Duodenal mucosa (tissue), 2 donors: ENCODE measurements around the gene EFCAB14.
"Not testable (repeated sequence)": the region's sequence is repeated elsewhere in the genome, so short reads cannot be mapped to it uniquely, and the experiment has no call there.

ENCODE experiments used
- H3K27ac ChIP-seq: one replicate; pipeline ENCODE4 v1.7.0; 2013; ENCODE audit warnings: low read depth, low read length
- H3K27me3 ChIP-seq, 2 donors: one replicate each; pipeline ENCODE4 v1.7.0; 2013; ENCODE audit warnings: low read length in 2 of 2, control low read depth in 1 of 2; ENCODE audit not compliant: insufficient read depth in 2 of 2, control insufficient read depth in 1 of 2
- H3K36me3 ChIP-seq, 2 donors: one replicate each; pipeline ENCODE4 v1.7.0; 2013; ENCODE audit warnings: low read length in 2 of 2, control low read depth in 1 of 2; ENCODE audit not compliant: insufficient read depth in 2 of 2, control insufficient read depth in 1 of 2
- H3K4me1 ChIP-seq, 2 donors: one replicate each; pipeline ENCODE4 v1.7.0; 2013; ENCODE audit warnings: low read length in 2 of 2, control low read depth in 1 of 2; ENCODE audit not compliant: insufficient read depth in 2 of 2, control insufficient read depth in 1 of 2
- H3K4me3 ChIP-seq, 2 donors: one replicate each; pipeline ENCODE4 v1.7.0; 2013; ENCODE audit warnings: low read length in 2 of 2, low read depth in 1 of 2
- H3K9ac ChIP-seq, 2 donors: one replicate each; pipeline ENCODE4 v1.7.0; 2013; ENCODE audit warnings: low read length in 2 of 2, low read depth in 1 of 2
- H3K9me3 ChIP-seq, 2 donors: one replicate each; pipeline ENCODE4 v1.7.0; 2013; ENCODE audit warnings: low read length in 2 of 2, control low read depth in 1 of 2; ENCODE audit not compliant: control insufficient read depth in 1 of 2

The EFCAB14 gene

GRCh38 chr1:46675549-46676314, 43.2 kb downstream of the EFCAB14 start:
- Histone ChIP-seq H3K9me3 (no peaks in the 10 kb centered on the region), H3K4me1 (peaks cover 0 to 8% of the 10 kb centered on the region in 2 donors), H3K4me3 (no peak overlapping the region), H3K9ac (peak overlapping the region in 1 of 2 donors; percentile 19), H3K27me3 (no peaks in the 10 kb centered on the region), H3K27ac (no peak overlapping the region), H3K36me3 (peaks cover 23 to 61% of the 10 kb centered on the region in 2 donors)

GRCh38 chr1:46673749-46674182, 45.1 kb downstream of the EFCAB14 start:
- Histone ChIP-seq H3K9ac (no peak overlapping the region), H3K4me3 (no peak overlapping the region), H3K4me1 (peaks cover 2 to 8% of the 10 kb centered on the region in 2 donors), H3K27ac (no peak overlapping the region), H3K9me3 (no peaks in the 10 kb centered on the region), H3K27me3 (no peaks in the 10 kb centered on the region), H3K36me3 (peaks cover 14 to 45% of the 10 kb centered on the region in 2 donors)

- Histone ChIP-seq H3K36me3 (peaks cover 9 to 34% of the 10 kb centered on the region in 2 donors), H3K27ac (no peak overlapping the region), H3K4me3 (no peak overlapping the region), H3K9me3 (no peaks in the 10 kb centered on the region), H3K9ac (no peak overlapping the region), H3K4me1 (peaks cover 6 to 8% of the 10 kb centered on the region in 2 donors), H3K27me3 (no peaks in the 10 kb centered on the region)
Measured at GRCh38 chr1:46672696-46673095, 46.2 kb downstream of the EFCAB14 start.

GRCh38 chr1:46671554-46671953, 47.4 kb downstream of the EFCAB14 start, which contains the start of gene TEX38:
TEX38 (plus strand) TSS chr1:46671854; CDS start chr1:46671935, 81 bp downstream.
- H3K27ac ChIP-seq = no peak within 1 kb of the TSS
- H3K27me3 ChIP-seq = no peaks in the 10 kb centered on the region
- peaks cover 9 to 24% of the 10 kb centered on the region in 2 donors for H3K36me3 ChIP-seq
- no peak within 1 kb of the TSS for H3K9ac ChIP-seq
- H3K9me3 ChIP-seq = no peaks in the 10 kb centered on the region
- H3K4me3 ChIP-seq = no peak within 1 kb of the TSS
- peaks cover 17 to 20% of the 10 kb centered on the region in 2 donors for H3K4me1 ChIP-seq

GRCh38 chr1:46670134-46670533, 48.8 kb downstream of the EFCAB14 start:
- Histone ChIP-seq H3K36me3 (peaks cover 6 to 17% of the 10 kb centered on the region in 2 donors), H3K9ac (no peak overlapping the region), H3K4me3 (no peak overlapping the region), H3K27ac (no peak overlapping the region), H3K9me3 (no peaks in the 10 kb centered on the region), H3K27me3 (no peaks in the 10 kb centered on the region), H3K4me1 (peaks cover 16 to 19% of the 10 kb centered on the region in 2 donors)

- Histone ChIP-seq H3K4me1 (peaks cover 16 to 19% of the 10 kb centered on the region in 2 donors), H3K9me3 (no peaks in the 10 kb centered on the region), H3K4me3 (peak within 1 kb of the TSS; percentile 91), H3K9ac (peak within 1 kb of the TSS; percentile 76 to 82), H3K27me3 (no peaks in the 10 kb centered on the region), H3K27ac (peak within 1 kb of the TSS; percentile 50), H3K36me3 (peaks cover 0 to 17% of the 10 kb centered on the region in 2 donors)
Measured at GRCh38 chr1:46667782-46668760, 50.8 kb downstream of the EFCAB14 start, which contains the start of gene ATPAF1. ATPAF1 (minus strand) TSS chr1:46668364; CDS start chr1:46668322, 42 bp downstream.

- Histone ChIP-seq H3K27me3 (no peaks in the 10 kb centered on the region), H3K36me3 (peaks cover 0 to 17% of the 10 kb centered on the region in 2 donors), H3K27ac (no peak overlapping the region), H3K4me3 (no peak overlapping the region), H3K4me1 (peaks cover 16 to 19% of the 10 kb centered on the region in 2 donors), H3K9ac (no peak overlapping the region), H3K9me3 (no peaks in the 10 kb centered on the region)
Measured at GRCh38 chr1:46665983-46666382, 52.9 kb downstream of the EFCAB14 start.

GRCh38 chr1:46662919-46663318, 56.0 kb downstream of the EFCAB14 start:
- not testable (repeated sequence) for H3K9ac ChIP-seq, H3K27me3 ChIP-seq, H3K9me3 ChIP-seq, H3K4me3 ChIP-seq, H3K27ac ChIP-seq
- peaks cover 5 to 34% of the 10 kb centered on the region in 2 donors for H3K36me3 ChIP-seq
- H3K4me1 ChIP-seq = peaks cover 13 to 16% of the 10 kb centered on the region in 2 donors

GRCh38 chr1:46660116-46660515, 58.8 kb downstream of the EFCAB14 start:
- H3K36me3 ChIP-seq = peaks cover 13 to 50% of the 10 kb centered on the region in 2 donors
- not testable (repeated sequence) for H3K27me3 ChIP-seq, H3K4me1 ChIP-seq, H3K9ac ChIP-seq, H3K27ac ChIP-seq, H3K4me3 ChIP-seq, H3K9me3 ChIP-seq
